Lung (tissue), 12 donors: Measurements from ENCODE around the gene FOXP2. TPM values are rescaled to one million over a fixed set of nuclear protein-coding genes. Genes with fewer than 3 reads are reported as not detected.

Experiments used
- ATAC-seq: fragments of 200-7000 bp; cut with Tn5 transposase; one replicate; pipeline ENCODE4 v1.9.1; 2020; ENCODE audit warnings: moderate number of reproducible peaks; ENCODE audit not compliant: insufficient read depth, low FRiP score
- DNase-seq, 3 donors: peaks; one replicate each; pipeline ENCODE4 v3.0.0-alpha.2; 2013 to 2017
- H3K27ac ChIP-seq, 2 donors: one replicate each; pipeline ENCODE4 v1.5.1; 2013; ENCODE audit warnings: mild to moderate bottlenecking in 2 of 2, moderate library complexity in 2 of 2, control low read depth in 1 of 2, inconsistent platforms in 1 of 2, low read depth in 1 of 2, low read length in 1 of 2
- H3K27me3 ChIP-seq, 3 donors: one replicate each; pipeline ENCODE4 v1.5.1; 2013; ENCODE audit warnings: low read length in 2 of 3; ENCODE audit not compliant: control insufficient read depth in 3 of 3, insufficient read depth in 3 of 3
- H3K36me3 ChIP-seq, 4 donors: one replicate each; pipeline ENCODE4 v1.5.1; 2013; ENCODE audit warnings: low read length in 4 of 4, mild to moderate bottlenecking in 1 of 4, moderate library complexity in 1 of 4; ENCODE audit not compliant: control insufficient read depth in 4 of 4, insufficient read depth in 4 of 4
- H3K4me1 ChIP-seq, 5 donors: one replicate each; pipeline ENCODE4 v1.5.1; 2013; ENCODE audit warnings: low read length in 5 of 5, mild to moderate bottlenecking in 2 of 5, moderate library complexity in 1 of 5; ENCODE audit not compliant: control insufficient read depth in 5 of 5, insufficient read depth in 5 of 5
- H3K4me3 ChIP-seq: one replicate; pipeline ENCODE4 v1.5.1; 2013; ENCODE audit warnings: mild to moderate bottlenecking, control low read depth, moderate library complexity
- H3K9ac ChIP-seq, 2 donors: one replicate each; pipeline ENCODE4 v1.5.1; 2013; ENCODE audit warnings: low read length in 2 of 2, control low read depth in 1 of 2; ENCODE audit not compliant: insufficient read depth in 1 of 2
- H3K9me3 ChIP-seq, 4 donors: one replicate each; pipeline ENCODE4 v1.5.1; 2013; ENCODE audit warnings: low read length in 3 of 4, mild to moderate bottlenecking in 1 of 4, moderate library complexity in 1 of 4; ENCODE audit not compliant: control insufficient read depth in 4 of 4, insufficient read depth in 3 of 4
- CTCF ChIP-seq: IDR thresholded peaks from 2 replicates; pipeline ENCODE4 v1.5.1; 2012; ENCODE audit warnings: mild to moderate bottlenecking; ENCODE audit errors: control extremely low read depth, extremely low read depth
- WGBS, 2 donors: extraction: QIAGEN DNeasy Blood & Tissue Kit; methylation state at CpG; one replicate each; pipeline ENCODE4 v1.1.7; 2013; 5-methylcytosine and 5-hydroxymethylcytosine counted together
- polyA plus RNA-seq, 2 donors: library from polyadenylated mRNA; stranded (reverse); fragments of 200-250 nt; gene quantifications; one replicate each; pipeline ENCODE4 v1.2.1, GENCODE V29; 2013
- total RNA-seq, 2 donors: library from RNA; depleted of rRNA in 1 of 2; stranded (reverse); fragments of >200 nt in 1 of 2; gene quantifications; one replicate each; pipeline ENCODE4 v1.2.1, GENCODE V29; 2014 to 2021
- donor health status: control.
- donor health status: control.
- donor health status: Bipolar disorder and iron deficiency.
- donor health status: healthy.
- donor health status: DM: yes; HTN: yes; CAD: no.

FOXP2 gene
- total and polyA plus RNA-seq, 4 donors = 0.93 to 49.3 (median 5.0) TPM

GRCh38 chr7:114444196-114444595 is 29.6 kb downstream of the FOXP2 start:
- ATAC-seq (no peak), DNase-seq (no peak)
- no peak for TF ChIP-seq CTCF
- H3K4me3 ChIP-seq = no peak overlapping the region
- 60 to 77% methylated on average over 2 of the region's 2 CpGs for WGBS, 2 donors
- H3K27ac ChIP-seq = no peak overlapping the region
- H3K9ac ChIP-seq = no peak overlapping the region
- H3K36me3 ChIP-seq = peaks cover 0 to 3% (median 0%) of the 10 kb centered on the region in 4 donors
- H3K27me3 ChIP-seq = no peaks in the 10 kb centered on the region
- H3K4me1 ChIP-seq = no peaks in the 10 kb centered on the region
- H3K9me3 ChIP-seq = no peaks in the 10 kb centered on the region

GRCh38 chr7:114450431-114450830 is 35.8 kb downstream of the FOXP2 start:
- Histone ChIP-seq H3K27me3 (no peaks in the 10 kb centered on the region), H3K4me1 (peaks cover 0 to 4% (median 0%) of the 10 kb centered on the region in 5 donors), H3K27ac (no peak overlapping the region), H3K4me3 (no peak overlapping the region), H3K36me3 (no peaks in the 10 kb centered on the region), H3K9ac (no peak overlapping the region), H3K9me3 (no peaks in the 10 kb centered on the region)
- TF ChIP-seq CTCF = no peak
- no peak for ATAC-seq
- DNase-seq = no peak
- WGBS, 2 donors = 86 to 89% methylated on average over 2 of the region's 2 CpGs

GRCh38 chr7:114459574-114459973 is 45.0 kb downstream of the FOXP2 start:
- H3K27ac ChIP-seq = no peak overlapping the region
- ATAC-seq = no peak
- H3K27me3 ChIP-seq = no peaks in the 10 kb centered on the region
- H3K9me3 ChIP-seq = peaks cover 0 to 2% (median 0%) of the 10 kb centered on the region in 4 donors
- no peaks in the 10 kb centered on the region for H3K36me3 ChIP-seq
- no peaks in the 10 kb centered on the region for H3K4me1 ChIP-seq
- WGBS, 2 donors = 96 to 97% methylated on average over 12 of the region's 12 CpGs
- no peak overlapping the region for H3K4me3 ChIP-seq
- no peak overlapping the region for H3K9ac ChIP-seq
- TF ChIP-seq CTCF = no peak
- DNase-seq = no peak

GRCh38 chr7:114460021-114460420 is 45.4 kb downstream of the FOXP2 start:
- TF ChIP-seq CTCF = no peak
- Histone ChIP-seq H3K9ac (no peak overlapping the region), H3K27me3 (no peaks in the 10 kb centered on the region), H3K36me3 (no peaks in the 10 kb centered on the region), H3K4me3 (no peak overlapping the region), H3K4me1 (no peaks in the 10 kb centered on the region), H3K9me3 (peaks cover 0 to 2% (median 0%) of the 10 kb centered on the region in 4 donors), H3K27ac (no peak overlapping the region)
- ATAC-seq (no peak), DNase-seq (no peak)
- WGBS, 2 donors = 88 to 92% methylated on average over 2 of the region's 2 CpGs
